ENCODE measurements around the gene MEF2C. TPM values are rescaled to one million over a fixed set of nuclear protein-coding genes. Genes with fewer than 3 reads are reported as not detected.

MEF2C gene
- total RNA-seq, 1 donor from 2014 or later, result 24.1 TPM

GRCh38 chr5:88837222-88837621 is 45.8 kb downstream of the MEF2C start:
- peaks cover 11% of the 10 kb centered on the region for H3K4me1 Mint-ChIP-seq (ENCODE audit: low read depth, unreplicated experiment)
- H3K27me3 Mint-ChIP-seq (ENCODE audit: unreplicated experiment), result no peaks in the 10 kb centered on the region
- TF ChIP-seq, protein P1, sequence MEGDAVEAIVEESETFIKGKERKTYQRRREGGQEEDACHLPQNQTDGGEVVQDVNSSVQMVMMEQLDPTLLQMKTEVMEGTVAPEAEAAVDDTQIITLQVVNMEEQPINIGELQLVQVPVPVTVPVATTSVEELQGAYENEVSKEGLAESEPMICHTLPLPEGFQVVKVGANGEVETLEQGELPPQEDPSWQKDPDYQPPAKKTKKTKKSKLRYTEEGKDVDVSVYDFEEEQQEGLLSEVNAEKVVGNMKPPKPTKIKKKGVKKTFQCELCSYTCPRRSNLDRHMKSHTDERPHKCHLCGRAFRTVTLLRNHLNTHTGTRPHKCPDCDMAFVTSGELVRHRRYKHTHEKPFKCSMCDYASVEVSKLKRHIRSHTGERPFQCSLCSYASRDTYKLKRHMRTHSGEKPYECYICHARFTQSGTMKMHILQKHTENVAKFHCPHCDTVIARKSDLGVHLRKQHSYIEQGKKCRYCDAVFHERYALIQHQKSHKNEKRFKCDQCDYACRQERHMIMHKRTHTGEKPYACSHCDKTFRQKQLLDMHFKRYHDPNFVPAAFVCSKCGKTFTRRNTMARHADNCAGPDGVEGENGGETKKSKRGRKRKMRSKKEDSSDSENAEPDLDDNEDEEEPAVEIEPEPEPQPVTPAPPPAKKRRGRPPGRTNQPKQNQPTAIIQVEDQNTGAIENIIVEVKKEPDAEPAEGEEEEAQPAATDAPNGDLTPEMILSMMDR (IDR thresholded peaks at IDR 0.05; ENCODE audit: partially characterized antibody, unreplicated experiment), result no peak
- H3K27ac Mint-ChIP-seq (ENCODE audit: unreplicated experiment), result no peak overlapping the region
- H3K4me3 Mint-ChIP-seq (ENCODE audit: unreplicated experiment), result no peak overlapping the region
- no peaks in the 10 kb centered on the region for H3K36me3 Mint-ChIP-seq (ENCODE audit: unreplicated experiment)
- no peak for DNase-seq
- peaks cover 5% of the 10 kb centered on the region for H3K9me3 Mint-ChIP-seq (ENCODE audit: unreplicated experiment)

DNA sequence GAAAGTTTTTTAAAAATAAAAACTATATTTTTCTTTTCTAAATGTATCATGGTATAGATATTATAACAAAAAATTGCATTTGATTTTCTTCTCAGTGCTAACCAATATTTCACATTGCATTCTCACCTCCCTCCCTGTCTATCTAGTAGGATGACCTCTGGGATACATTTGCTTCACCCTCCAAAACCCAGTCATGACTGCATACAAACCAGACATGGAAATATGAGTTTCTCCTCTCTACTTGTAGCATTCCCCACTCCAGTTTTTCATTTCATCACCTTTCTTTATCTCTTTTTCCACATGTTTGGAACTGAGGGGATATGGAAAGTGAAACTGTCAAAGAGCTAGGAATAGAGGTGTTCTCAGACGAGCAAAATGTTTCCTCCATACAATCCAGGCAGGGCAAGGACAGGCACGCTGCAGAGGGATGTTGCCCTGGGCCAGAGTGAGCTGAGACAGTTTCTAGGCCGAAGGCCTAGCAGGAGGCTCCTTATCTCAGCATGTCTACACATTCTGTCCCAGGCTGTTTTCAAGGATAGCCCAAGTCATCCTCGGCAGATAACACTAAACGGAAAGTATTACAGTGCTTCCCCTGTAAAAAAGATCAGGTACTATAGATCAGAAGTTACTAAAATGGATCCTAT is 46.7 kb downstream of the MEF2C start:
- Mint-ChIP-seq H3K9me3 (ENCODE audit: unreplicated experiment) (peaks cover 5% of the 10 kb centered on the region), H3K4me1 (ENCODE audit: low read depth, unreplicated experiment) (peaks cover 14% of the 10 kb centered on the region), H3K27ac (ENCODE audit: unreplicated experiment) (peak overlapping the region; percentile 7), H3K36me3 (ENCODE audit: unreplicated experiment) (no peaks in the 10 kb centered on the region), H3K27me3 (ENCODE audit: unreplicated experiment) (no peaks in the 10 kb centered on the region), H3K4me3 (ENCODE audit: unreplicated experiment) (no peak overlapping the region)
- TF ChIP-seq, protein P1 (IDR thresholded peaks at IDR 0.05; ENCODE audit: partially characterized antibody, unreplicated experiment), result no peak
- no peak for DNase-seq

GRCh38 chr5:88834499-88834898 is 48.5 kb downstream of the MEF2C start:
- no peaks in the 10 kb centered on the region for H3K27me3 Mint-ChIP-seq (ENCODE audit: unreplicated experiment)
- no peaks in the 10 kb centered on the region for H3K36me3 Mint-ChIP-seq (ENCODE audit: unreplicated experiment)
- peaks cover 15% of the 10 kb centered on the region for H3K4me1 Mint-ChIP-seq (ENCODE audit: low read depth, unreplicated experiment)
- no peak for DNase-seq
- H3K9me3 Mint-ChIP-seq (ENCODE audit: unreplicated experiment), result peaks cover 5% of the 10 kb centered on the region
- H3K4me3 Mint-ChIP-seq (ENCODE audit: unreplicated experiment), result no peak overlapping the region
- H3K27ac Mint-ChIP-seq (ENCODE audit: unreplicated experiment), result no peak overlapping the region
- TF ChIP-seq, protein P1 (IDR thresholded peaks at IDR 0.05; ENCODE audit: partially characterized antibody, unreplicated experiment), result no peak

DNA sequence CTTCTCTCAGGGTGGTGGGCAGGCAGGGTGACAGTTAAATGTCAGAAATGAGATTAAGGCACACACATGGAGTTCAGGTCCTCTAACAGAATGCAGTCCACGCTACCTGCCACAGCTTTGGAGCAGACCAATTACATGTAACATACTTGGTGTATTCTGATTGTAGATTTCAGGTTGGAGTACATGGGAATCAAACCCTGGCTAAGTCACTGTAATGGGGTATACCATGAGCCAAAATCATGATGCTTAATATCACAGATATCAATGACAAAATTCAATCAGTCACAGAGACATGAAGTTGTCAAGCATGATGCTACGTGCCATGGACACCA is 48.9 kb downstream of the MEF2C start:
- TF ChIP-seq, protein P1 (IDR thresholded peaks at IDR 0.05; ENCODE audit: partially characterized antibody, unreplicated experiment), result no peak
- Mint-ChIP-seq H3K4me3 (ENCODE audit: unreplicated experiment) (no peak overlapping the region), H3K27ac (ENCODE audit: unreplicated experiment) (no peak overlapping the region), H3K36me3 (ENCODE audit: unreplicated experiment) (no peaks in the 10 kb centered on the region), H3K27me3 (ENCODE audit: unreplicated experiment) (peaks cover 1% of the 10 kb centered on the region), H3K9me3 (ENCODE audit: unreplicated experiment) (peaks cover 6% of the 10 kb centered on the region), H3K4me1 (ENCODE audit: low read depth, unreplicated experiment) (peaks cover 19% of the 10 kb centered on the region)
- no peak for DNase-seq

DNA sequence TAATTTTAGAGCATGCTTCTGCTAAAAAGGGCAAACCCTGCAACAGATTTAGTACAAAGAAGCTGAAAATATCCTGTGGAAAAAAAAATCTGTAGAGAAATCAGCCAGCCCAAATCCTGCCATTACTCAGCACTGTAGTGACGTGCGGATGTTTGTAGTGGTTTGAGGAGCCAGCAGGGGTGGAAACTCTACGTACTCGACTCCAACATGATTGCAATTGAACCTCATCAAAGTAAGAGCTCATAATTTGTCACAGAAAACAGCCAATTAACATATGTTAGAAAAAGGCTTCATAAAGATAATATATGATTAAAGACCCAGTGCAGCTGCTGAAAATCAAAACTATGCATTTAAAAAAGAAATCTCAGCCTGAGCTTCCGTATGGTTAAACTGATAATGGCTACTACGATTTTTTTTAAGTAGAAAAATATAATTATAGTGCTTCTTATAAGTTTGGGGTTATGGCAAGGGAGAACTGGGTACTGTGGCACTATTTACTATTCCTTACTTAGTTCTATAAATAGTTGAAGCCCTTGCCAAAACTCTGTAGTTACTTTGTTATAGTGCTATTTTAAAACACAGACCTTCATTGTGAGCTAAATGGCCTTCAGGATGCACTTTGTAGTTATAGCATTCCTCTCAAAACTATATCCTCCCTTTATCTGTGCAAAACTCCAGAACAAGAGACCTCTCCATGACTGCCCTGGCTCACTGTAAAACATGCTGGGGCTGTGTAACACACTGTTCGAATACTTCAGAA is 49.4 kb downstream of the MEF2C start:
- H3K4me3 Mint-ChIP-seq (ENCODE audit: unreplicated experiment), result no peak overlapping the region
- TF ChIP-seq, protein P1 (IDR thresholded peaks at IDR 0.05; ENCODE audit: partially characterized antibody, unreplicated experiment), result no peak
- peaks cover 5% of the 10 kb centered on the region for H3K9me3 Mint-ChIP-seq (ENCODE audit: unreplicated experiment)
- DNase-seq, result no peak
- no peaks in the 10 kb centered on the region for H3K36me3 Mint-ChIP-seq (ENCODE audit: unreplicated experiment)
- H3K27me3 Mint-ChIP-seq (ENCODE audit: unreplicated experiment), result peaks cover 2% of the 10 kb centered on the region
- H3K4me1 Mint-ChIP-seq (ENCODE audit: low read depth, unreplicated experiment), result peaks cover 21% of the 10 kb centered on the region
- H3K27ac Mint-ChIP-seq (ENCODE audit: unreplicated experiment), result no peak overlapping the region
